HEK293 (cell line): Measurements from ENCODE around the gene GP9.

ENCODE experiments used
- CTCF ChIA-PET: fragments of 350-600 bp; formaldehyde crosslinking; extraction: SDS; loops from one replicate; lab custom pipeline; 2021; ENCODE audit warnings: antibody characterized with exemption; lab: Yijun Ruan, JAX
- POLR2A ChIA-PET: fragments of 300-600 bp; formaldehyde crosslinking; extraction: SDS; loops from one replicate; lab custom pipeline; 2020; ENCODE audit warnings: antibody characterized with exemption, inconsistent platforms; lab: Yijun Ruan, JAX
- H3K27ac ChIP-seq: fragments of 200-500 bp; sonication (Bioruptor generic); 2 replicates; pipeline ENCODE4 v1.5.1; 2014; ENCODE audit warnings: low read depth, low read length, control low read depth, inconsistent platforms; ENCODE audit errors: extremely low read depth
- H3K36me3 ChIP-seq, 2 experiments: fragments of 200-500 bp in 1 of 2; sonication (Bioruptor generic) in 1 of 2; 1 replicate in 1 of 2; 2 replicates in 1 of 2; pipeline ENCODE4 v1.5.1; 2014 to 2017; ENCODE audit warnings: inconsistent platforms in 2 of 2, low read length in 2 of 2; ENCODE audit not compliant: control insufficient read depth in 2 of 2, insufficient read depth in 1 of 2
- H3K4me1 ChIP-seq: fragments of 200-500 bp; sonication (Bioruptor generic); 2 replicates; pipeline ENCODE4 v1.5.1; 2014; ENCODE audit warnings: mild to moderate bottlenecking, low read length, inconsistent platforms; ENCODE audit not compliant: control insufficient read depth, insufficient read depth
- H3K4me3 ChIP-seq: 2 replicates; pipeline ENCODE4 v1.5.1; 2011; ENCODE audit warnings: low read depth, mild to moderate bottlenecking, control low read depth, low read length, moderate library complexity
- H3K9me3 ChIP-seq: fragments of 200-500 bp; sonication (Bioruptor generic); 2 replicates; pipeline ENCODE4 v1.5.1; 2014; ENCODE audit warnings: low read depth, low read length, inconsistent platforms; ENCODE audit not compliant: control insufficient read depth, insufficient read depth
- HOXC10 ChIP-seq: sonication (generic); formaldehyde crosslinking; IDR thresholded peaks from 2 replicates; pipeline ENCODE4 v1.8.1; 2023; ENCODE audit warnings: mild to moderate bottlenecking, missing genetic modification reagents
- MEIS1 ChIP-seq: sonication (generic); formaldehyde crosslinking; IDR thresholded peaks from 2 replicates; pipeline ENCODE4 v1.8.1; 2022; ENCODE audit warnings: missing genetic modification reagents, mild to moderate bottlenecking, borderline replicate concordance
- PRDM1 ChIP-seq: fragments of 450-650 bp; formaldehyde crosslinking; IDR thresholded peaks from 2 replicates; pipeline ENCODE4; 2016; ENCODE audit warnings: missing biosample characterization, missing genetic modification characterization
- REPIN1 ChIP-seq: fragments of 450-650 bp; formaldehyde crosslinking; IDR thresholded peaks from 2 replicates; pipeline ENCODE4 v1.5.1; 2017; ENCODE audit warnings: missing biosample characterization, missing genetic modification characterization, low read depth
- SALL2 ChIP-seq: fragments of 450-650 bp; formaldehyde crosslinking; IDR thresholded peaks from 2 replicates; pipeline ENCODE4 v1.5.0; 2017; ENCODE audit warnings: missing biosample characterization, mild to moderate bottlenecking, missing genetic modification characterization, borderline replicate concordance
- SP2 ChIP-seq: fragments of 450-650 bp; formaldehyde crosslinking; IDR thresholded peaks from 2 replicates; pipeline ENCODE4 v1.5.1; 2016; ENCODE audit warnings: missing biosample characterization, missing genetic modification characterization
- ZEB2 ChIP-seq: fragments of 450-650 bp; formaldehyde crosslinking; IDR thresholded peaks from 2 replicates; pipeline ENCODE4 v1.5.1; 2016; ENCODE audit warnings: missing biosample characterization, missing genetic modification characterization
- ZNF146 ChIP-seq: fragments of 450-650 bp; formaldehyde crosslinking; IDR thresholded peaks from 2 replicates; pipeline ENCODE4 v1.5.1; 2016; ENCODE audit warnings: missing biosample characterization, missing genetic modification characterization
- ZNF202 ChIP-seq: fragments of 450-650 bp; formaldehyde crosslinking; IDR thresholded peaks from 2 replicates; pipeline ENCODE4 v1.5.1; 2016; ENCODE audit warnings: missing biosample characterization, missing genetic modification characterization, borderline replicate concordance
- ZNF214 ChIP-seq: fragments of 450-650 bp; formaldehyde crosslinking; IDR thresholded peaks from 2 replicates; pipeline ENCODE4 v1.5.1; 2017; ENCODE audit warnings: missing biosample characterization, mild to moderate bottlenecking, missing genetic modification characterization, borderline replicate concordance
- ZNF223 ChIP-seq: fragments of 450-650 bp; formaldehyde crosslinking; IDR thresholded peaks from 2 replicates; pipeline ENCODE4 v1.5.1; 2016; ENCODE audit warnings: missing biosample characterization, missing genetic modification characterization
- ZNF248 ChIP-seq: fragments of 450-650 bp; formaldehyde crosslinking; IDR thresholded peaks from 2 replicates; pipeline ENCODE4 v1.5.1; 2017; ENCODE audit warnings: missing biosample characterization, missing genetic modification characterization
- ZNF514 ChIP-seq: fragments of 450-650 bp; formaldehyde crosslinking; IDR thresholded peaks from 2 replicates; pipeline ENCODE4 v1.5.1; 2016; ENCODE audit warnings: missing biosample characterization, missing genetic modification characterization
- TF ChIP-seq, protein P1 (sequence below): fragments of 450-650 bp; formaldehyde crosslinking; IDR thresholded peaks from 2 replicates; pipeline ENCODE4 v1.5.1; 2017; ENCODE audit warnings: missing biosample characterization, missing genetic modification characterization
- TF ChIP-seq, protein P2 (sequence below): fragments of 450-650 bp; formaldehyde crosslinking; IDR thresholded peaks from 2 replicates; pipeline ENCODE4 v1.5.1; 2016; ENCODE audit warnings: missing biosample characterization, missing genetic modification characterization, low read depth
- TF ChIP-seq, protein P3 (sequence below): fragments of 450-650 bp; formaldehyde crosslinking; IDR thresholded peaks from 2 replicates; pipeline ENCODE4 v1.5.1; 2016; ENCODE audit warnings: missing biosample characterization, missing genetic modification characterization
- TF ChIP-seq, protein P4 (sequence below): fragments of 450-650 bp; formaldehyde crosslinking; IDR thresholded peaks from 2 replicates; pipeline ENCODE4 v1.5.1; 2016; ENCODE audit warnings: missing biosample characterization, missing genetic modification characterization

The GP9 gene

DNA sequence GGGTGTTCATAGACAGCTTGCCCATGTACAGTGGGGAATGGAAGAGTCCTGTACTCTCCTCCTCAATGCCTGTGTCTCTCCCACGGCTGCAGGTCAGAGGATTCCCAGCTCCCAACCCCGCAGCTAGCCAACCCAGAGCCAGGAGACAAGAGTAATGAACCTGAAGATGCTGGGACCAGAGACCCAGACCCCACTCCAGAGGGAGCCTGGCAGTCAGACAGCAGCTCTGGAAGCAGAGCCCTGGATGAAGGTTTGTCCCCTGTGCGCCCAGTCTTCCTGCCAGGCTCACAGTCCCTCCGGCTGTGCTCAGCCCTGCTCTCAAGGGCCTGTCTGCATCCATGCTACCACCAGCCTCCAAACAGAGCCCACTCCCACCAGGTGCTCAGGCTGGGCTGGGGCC lies 30.0 kb upstream of the GP9 start:
- H3K4me3 ChIP-seq = no peak overlapping the region
- TF ChIP-seq SALL2 (tag by site-specific recombination) = no peak
- no peak for TF ChIP-seq SP2
- no peak for TF ChIP-seq ZNF514
- TF ChIP-seq ZNF248 (tag by site-specific recombination) = no peak
- no peak for TF ChIP-seq REPIN1 (tag by site-specific recombination)
- no peak for TF ChIP-seq ZNF146 (tag by site-specific recombination)
- TF ChIP-seq, protein P1, sequence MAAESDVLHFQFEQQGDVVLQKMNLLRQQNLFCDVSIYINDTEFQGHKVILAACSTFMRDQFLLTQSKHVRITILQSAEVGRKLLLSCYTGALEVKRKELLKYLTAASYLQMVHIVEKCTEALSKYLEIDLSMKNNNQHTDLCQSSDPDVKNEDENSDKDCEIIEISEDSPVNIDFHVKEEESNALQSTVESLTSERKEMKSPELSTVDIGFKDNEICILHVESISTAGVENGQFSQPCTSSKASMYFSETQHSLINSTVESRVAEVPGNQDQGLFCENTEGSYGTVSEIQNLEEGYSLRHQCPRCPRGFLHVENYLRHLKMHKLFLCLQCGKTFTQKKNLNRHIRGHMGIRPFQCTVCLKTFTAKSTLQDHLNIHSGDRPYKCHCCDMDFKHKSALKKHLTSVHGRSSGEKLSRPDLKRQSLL (tag by site-specific recombination) = no peak
- no peak for TF ChIP-seq ZNF214 (tag by site-specific recombination)
- TF ChIP-seq MEIS1 (CRISPR knock-in tag) = no peak
- TF ChIP-seq, protein P2, sequence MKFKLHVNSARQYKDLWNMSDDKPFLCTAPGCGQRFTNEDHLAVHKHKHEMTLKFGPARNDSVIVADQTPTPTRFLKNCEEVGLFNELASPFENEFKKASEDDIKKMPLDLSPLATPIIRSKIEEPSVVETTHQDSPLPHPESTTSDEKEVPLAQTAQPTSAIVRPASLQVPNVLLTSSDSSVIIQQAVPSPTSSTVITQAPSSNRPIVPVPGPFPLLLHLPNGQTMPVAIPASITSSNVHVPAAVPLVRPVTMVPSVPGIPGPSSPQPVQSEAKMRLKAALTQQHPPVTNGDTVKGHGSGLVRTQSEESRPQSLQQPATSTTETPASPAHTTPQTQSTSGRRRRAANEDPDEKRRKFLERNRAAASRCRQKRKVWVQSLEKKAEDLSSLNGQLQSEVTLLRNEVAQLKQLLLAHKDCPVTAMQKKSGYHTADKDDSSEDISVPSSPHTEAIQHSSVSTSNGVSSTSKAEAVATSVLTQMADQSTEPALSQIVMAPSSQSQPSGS (tag by site-specific recombination) = no peak
- TF ChIP-seq, protein P3, sequence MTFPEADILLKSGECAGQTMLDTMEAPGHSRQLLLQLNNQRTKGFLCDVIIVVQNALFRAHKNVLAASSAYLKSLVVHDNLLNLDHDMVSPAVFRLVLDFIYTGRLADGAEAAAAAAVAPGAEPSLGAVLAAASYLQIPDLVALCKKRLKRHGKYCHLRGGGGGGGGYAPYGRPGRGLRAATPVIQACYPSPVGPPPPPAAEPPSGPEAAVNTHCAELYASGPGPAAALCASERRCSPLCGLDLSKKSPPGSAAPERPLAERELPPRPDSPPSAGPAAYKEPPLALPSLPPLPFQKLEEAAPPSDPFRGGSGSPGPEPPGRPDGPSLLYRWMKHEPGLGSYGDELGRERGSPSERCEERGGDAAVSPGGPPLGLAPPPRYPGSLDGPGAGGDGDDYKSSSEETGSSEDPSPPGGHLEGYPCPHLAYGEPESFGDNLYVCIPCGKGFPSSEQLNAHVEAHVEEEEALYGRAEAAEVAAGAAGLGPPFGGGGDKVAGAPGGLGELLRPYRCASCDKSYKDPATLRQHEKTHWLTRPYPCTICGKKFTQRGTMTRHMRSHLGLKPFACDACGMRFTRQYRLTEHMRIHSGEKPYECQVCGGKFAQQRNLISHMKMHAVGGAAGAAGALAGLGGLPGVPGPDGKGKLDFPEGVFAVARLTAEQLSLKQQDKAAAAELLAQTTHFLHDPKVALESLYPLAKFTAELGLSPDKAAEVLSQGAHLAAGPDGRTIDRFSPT = no peak
- TF ChIP-seq ZEB2 (tag by site-specific recombination) = no peak
- TF ChIP-seq PRDM1 = no peak
- TF ChIP-seq ZNF202 = no peak
- TF ChIP-seq HOXC10 = no peak
- no peak for TF ChIP-seq ZNF223 (tag by site-specific recombination)
- TF ChIP-seq, protein P4, sequence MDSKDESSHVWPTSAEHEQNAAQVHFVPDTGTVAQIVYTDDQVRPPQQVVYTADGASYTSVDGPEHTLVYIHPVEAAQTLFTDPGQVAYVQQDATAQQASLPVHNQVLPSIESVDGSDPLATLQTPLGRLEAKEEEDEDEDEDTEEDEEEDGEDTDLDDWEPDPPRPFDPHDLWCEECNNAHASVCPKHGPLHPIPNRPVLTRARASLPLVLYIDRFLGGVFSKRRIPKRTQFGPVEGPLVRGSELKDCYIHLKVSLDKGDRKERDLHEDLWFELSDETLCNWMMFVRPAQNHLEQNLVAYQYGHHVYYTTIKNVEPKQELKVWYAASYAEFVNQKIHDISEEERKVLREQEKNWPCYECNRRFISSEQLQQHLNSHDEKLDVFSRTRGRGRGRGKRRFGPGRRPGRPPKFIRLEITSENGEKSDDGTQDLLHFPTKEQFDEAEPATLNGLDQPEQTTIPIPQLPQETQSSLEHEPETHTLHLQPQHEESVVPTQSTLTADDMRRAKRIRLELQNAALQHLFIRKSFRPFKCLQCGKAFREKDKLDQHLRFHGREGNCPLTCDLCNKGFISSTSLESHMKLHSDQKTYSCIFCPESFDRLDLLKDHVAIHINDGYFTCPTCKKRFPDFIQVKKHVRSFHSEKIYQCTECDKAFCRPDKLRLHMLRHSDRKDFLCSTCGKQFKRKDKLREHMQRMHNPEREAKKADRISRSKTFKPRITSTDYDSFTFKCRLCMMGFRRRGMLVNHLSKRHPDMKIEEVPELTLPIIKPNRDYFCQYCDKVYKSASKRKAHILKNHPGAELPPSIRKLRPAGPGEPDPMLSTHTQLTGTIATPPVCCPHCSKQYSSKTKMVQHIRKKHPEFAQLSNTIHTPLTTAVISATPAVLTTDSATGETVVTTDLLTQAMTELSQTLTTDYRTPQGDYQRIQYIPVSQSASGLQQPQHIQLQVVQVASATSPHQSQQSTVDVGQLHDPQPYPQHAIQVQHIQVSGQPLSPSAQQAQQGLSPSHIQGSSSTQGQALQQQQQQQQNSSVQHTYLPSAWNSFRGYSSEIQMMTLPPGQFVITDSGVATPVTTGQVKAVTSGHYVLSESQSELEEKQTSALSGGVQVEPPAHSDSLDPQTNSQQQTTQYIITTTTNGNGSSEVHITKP (tag by site-specific recombination) = no peak
- no peaks in the 10 kb centered on the region for H3K4me1 ChIP-seq
- ChIA-PET POLR2A (interaction anchor here (0.6 kb wide), 2 partner anchors 22 to 25 kb away, joined by 3 to 6 read pairs; no protein-coding TSS in a partner anchor), CTCF (interaction anchor here (1.1 to 2.0 kb wide), 3 partner anchors 23 to 413 kb away, joined by 3 to 9 read pairs (median 6); no protein-coding TSS in a partner anchor)
- H3K27ac ChIP-seq = no peak overlapping the region
- H3K36me3 ChIP-seq = no peaks in the 10 kb centered on the region
- no peaks in the 10 kb centered on the region for H3K9me3 ChIP-seq
